IMR-90 (cell line): ENCODE measurements around the gene TTC9. TPM values are rescaled to one million over a fixed set of nuclear protein-coding genes. Genes with fewer than 3 reads are reported as not detected.

ENCODE experiments used
- ATAC-seq: fragments of 200-7000 bp; cut with Tn5 transposase; 2 replicates; pipeline ENCODE4 v1.9.1; 2020; ENCODE audit warnings: low read depth, mild to moderate bottlenecking, moderate library complexity
- BruUV-seq: library from RNA; stranded (reverse); fragments of 400-500 nt; replicated peaks from 2 replicates; lab custom pipeline; 2021; lab: Mats Ljungman, UMichigan
- CTCF ChIA-PET: fragments of 300-600 bp; formaldehyde crosslinking; extraction: SDS; loops from one replicate; lab custom pipeline; 2021; ENCODE audit warnings: antibody characterized with exemption; lab: Yijun Ruan, JAX
- POLR2A ChIA-PET: fragments of 300-600 bp; sonication (Branson Sonifier 250); formaldehyde crosslinking; loops from one replicate; lab custom pipeline; 2022; ENCODE audit warnings: antibody characterized with exemption; ENCODE audit not compliant: unreplicated experiment; lab: Charles Lee
- DNase-seq: peaks from one replicate; pipeline ENCODE4 v3.0.0; 2013
- H2AFZ ChIP-seq: replicated peaks from 2 replicates; pipeline ENCODE3; 2013; ENCODE audit warnings: low read length, mild to moderate bottlenecking; ENCODE audit not compliant: poor library complexity
- H2AK5ac ChIP-seq: 2 replicates; pipeline ENCODE4 v1.6.1; 2013; ENCODE audit warnings: low read depth, low read length, inconsistent platforms
- H2AK9ac ChIP-seq: replicated peaks from 2 replicates; pipeline ENCODE3; 2013; ENCODE audit warnings: mild to moderate bottlenecking, low read depth, low read length, moderate library complexity; ENCODE audit not compliant: poor library complexity
- H2BK120ac ChIP-seq: 2 replicates; pipeline ENCODE4 v1.6.1; 2013; ENCODE audit warnings: low read depth, low read length, inconsistent platforms
- H2BK15ac ChIP-seq: 3 replicates; pipeline ENCODE4 v1.6.1; 2013; ENCODE audit warnings: low read depth, low read length, inconsistent platforms
- H2BK20ac ChIP-seq: 2 replicates; pipeline ENCODE4 v1.6.1; 2013; ENCODE audit warnings: low read depth, mild to moderate bottlenecking, inconsistent platforms, low read length, moderate library complexity
- H2BK5ac ChIP-seq: 2 replicates; pipeline ENCODE4 v1.6.1; 2013; ENCODE audit warnings: mild to moderate bottlenecking, low read depth, low read length, inconsistent platforms; ENCODE audit not compliant: poor library complexity, severe bottlenecking
- H3K14ac ChIP-seq: replicated peaks from 2 replicates; pipeline ENCODE4 v1.6.1; 2013; ENCODE audit warnings: low read depth, low read length, inconsistent platforms
- H3K18ac ChIP-seq: 2 replicates; pipeline ENCODE4 v1.6.1; 2013; ENCODE audit warnings: low read depth, low read length, control low read depth
- H3K23ac ChIP-seq: 2 replicates; pipeline ENCODE4 v1.6.1; 2013; ENCODE audit warnings: low read depth, low read length, inconsistent platforms
- H3K27ac ChIP-seq: 2 replicates; pipeline ENCODE4 v1.5.1; 2013; ENCODE audit warnings: mild to moderate bottlenecking, control low read depth, low read length; ENCODE audit not compliant: insufficient read depth
- H3K27me3 ChIP-seq: 2 replicates; pipeline ENCODE4 v1.6.1; 2013; ENCODE audit warnings: low read length; ENCODE audit not compliant: control insufficient read depth, insufficient read depth
- H3K36me3 ChIP-seq: 2 replicates; pipeline ENCODE4 v1.6.1; 2013; ENCODE audit warnings: low read length, mixed read lengths; ENCODE audit not compliant: control insufficient read depth, insufficient read depth
- H3K4ac ChIP-seq: 2 replicates; pipeline ENCODE4 v1.6.1; 2013; ENCODE audit warnings: low read depth, low read length, inconsistent platforms
- H3K4me1 ChIP-seq: 2 replicates; pipeline ENCODE4 v1.6.1; 2013; ENCODE audit warnings: low read length, mixed read lengths; ENCODE audit not compliant: control insufficient read depth, insufficient read depth
- H3K4me2 ChIP-seq: 2 replicates; pipeline ENCODE4 v1.6.1; 2013; ENCODE audit warnings: low read depth, mild to moderate bottlenecking, control low read depth, low read length, moderate library complexity
- H3K4me3 ChIP-seq: 2 replicates; pipeline ENCODE4 v1.5.1; 2013; ENCODE audit warnings: low read depth, mild to moderate bottlenecking, control low read depth, low read length, moderate library complexity; ENCODE audit not compliant: insufficient read depth
- H3K56ac ChIP-seq: 2 replicates; pipeline ENCODE4 v1.6.1; 2013; ENCODE audit warnings: low read length, inconsistent platforms; ENCODE audit not compliant: insufficient read depth; ENCODE audit errors: extremely low read depth
- H3K79me1 ChIP-seq, 2 experiments: 2 replicates each; pipeline ENCODE4 v1.6.1; 2013; ENCODE audit warnings: low read length in 2 of 2, inconsistent platforms in 1 of 2, low read depth in 1 of 2
- H3K9ac ChIP-seq: 2 replicates; pipeline ENCODE4 v1.6.1; 2013; ENCODE audit warnings: low read depth, low read length, control low read depth
- H3K9me1 ChIP-seq: 2 replicates; pipeline ENCODE4 v1.6.1; 2013; ENCODE audit warnings: low read length, inconsistent platforms; ENCODE audit not compliant: insufficient read depth
- H3K9me3 ChIP-seq: 2 replicates; pipeline ENCODE4 v1.6.1; 2013; ENCODE audit warnings: low read length; ENCODE audit not compliant: control insufficient read depth, insufficient read depth
- H4K20me1 ChIP-seq: 2 replicates; pipeline ENCODE4 v1.6.1; 2013; ENCODE audit warnings: low read length, inconsistent platforms; ENCODE audit not compliant: insufficient read depth
- H4K5ac ChIP-seq: 2 replicates; pipeline ENCODE4 v1.6.1; 2013; ENCODE audit warnings: mild to moderate bottlenecking, low read depth, low read length, control low read depth
- H4K8ac ChIP-seq, 2 experiments: 2 replicates each; pipeline ENCODE4 v1.6.1; 2013; ENCODE audit warnings: low read depth in 2 of 2, low read length in 2 of 2, control low read depth in 1 of 2, inconsistent platforms in 1 of 2
- H4K91ac ChIP-seq: 2 replicates; pipeline ENCODE4 v1.6.1; 2013; ENCODE audit warnings: low read depth, low read length, inconsistent platforms; ENCODE audit not compliant: insufficient read depth
- BHLHE40 ChIP-seq: fragments of 150-350 bp; IDR thresholded peaks from 2 replicates; pipeline ENCODE4 v1.6.1; 2016; ENCODE audit warnings: mild to moderate bottlenecking, low read depth, low read length
- CEBPB ChIP-seq: IDR thresholded peaks from 2 replicates; pipeline ENCODE4 v1.6.1; 2012; ENCODE audit warnings: low read depth, low read length, improper control_type of control experiment
- CHD1 ChIP-seq: IDR thresholded peaks from 2 replicates; pipeline ENCODE4 v1.6.1; 2012; ENCODE audit warnings: low read depth, low read length, improper control_type of control experiment
- FOS ChIP-seq: fragments of 150-350 bp; IDR thresholded peaks from 2 replicates; pipeline ENCODE4 v1.6.1; 2016; ENCODE audit warnings: low read depth, low read length
- MAFK ChIP-seq: IDR thresholded peaks from 2 replicates; pipeline ENCODE4 v1.6.1; 2012; ENCODE audit warnings: low read depth, low read length, improper control_type of control experiment
- MXI1 ChIP-seq: IDR thresholded peaks from 2 replicates; pipeline ENCODE4 v1.6.1; 2012; ENCODE audit warnings: low read depth, mild to moderate bottlenecking, low read length, moderate library complexity, borderline replicate concordance
- POLR2A ChIP-seq: IDR thresholded peaks from 2 replicates; pipeline ENCODE4 v1.6.1; 2012; ENCODE audit warnings: mild to moderate bottlenecking, low read depth, low read length
- RAD21 ChIP-seq: IDR thresholded peaks from 2 replicates; pipeline ENCODE4 v1.6.1; 2012; ENCODE audit warnings: low read length, improper control_type of control experiment
- RFX5 ChIP-seq: IDR thresholded peaks from 2 replicates; pipeline ENCODE4 v1.8.0; 2012; ENCODE audit warnings: low read depth, mild to moderate bottlenecking, low read length, moderate library complexity
- SMC3 ChIP-seq: fragments of 150-350 bp; IDR thresholded peaks from 2 replicates; pipeline ENCODE4 v1.6.1; 2016; ENCODE audit warnings: low read depth, mild to moderate bottlenecking, antibody characterized with exemption, low read length, moderate library complexity
- WGBS, 2 experiments: methylation state at CpG; one replicate each; pipeline versions ENCODE4 v1.1.5 to v1.1.7; 2013; ENCODE audit warnings: missing lambda C conversion rate in 2 of 2; ENCODE audit not compliant: insufficient read length in 1 of 2; ENCODE audit errors: extremely low coverage in 2 of 2; 5-methylcytosine and 5-hydroxymethylcytosine counted together
- dilution Hi-C: fragments of 300-500 bp; cut with HindIII; formaldehyde crosslinking; loops from one replicate; pipeline ENCODE4 v1.14.3; 2018; ENCODE audit warnings: low sequenced_read_pairs; ENCODE audit not compliant: unreplicated experiment
- in situ Hi-C: fragments of 300-500 bp; cut with MboI; formaldehyde crosslinking; loops from 3 replicates; pipeline ENCODE4 v1.14.3; 2019; ENCODE audit warnings: low sequenced_read_pairs, inconsistent platforms, mixed read lengths
- intact Hi-C: fragments of 100-400 bp; cut with micrococcal nuclease; formaldehyde crosslinking; loops from 2 replicates; pipeline ENCODE4 v1.10.0; 2022
- polyA plus RNA-seq, 3 experiments: library from polyadenylated mRNA; depleted of rRNA; stranded (reverse); fragments of >200 nt; gene quantifications; 2 replicates each; pipeline ENCODE4 v1.2.3, GENCODE V29; 2012; ENCODE audit warnings: low replicate concordance in 1 of 3
- total RNA-seq: library from RNA; depleted of rRNA; stranded (reverse); fragments of >200 nt; gene quantifications from 2 replicates; pipeline ENCODE4 v1.2.3, GENCODE V29; 2012
- TF ChIP-seq, protein P1 (sequence below): fragments of 150-350 bp; IDR thresholded peaks from 2 replicates; pipeline ENCODE4 v1.6.1; 2017; ENCODE audit warnings: mild to moderate bottlenecking, antibody characterized with exemption, low read length, low read depth
- TF ChIP-seq, protein P2 (sequence below): fragments of 150-350 bp; IDR thresholded peaks from 2 replicates; pipeline ENCODE4 v1.6.1; 2016; ENCODE audit warnings: low read depth, mild to moderate bottlenecking, low read length, moderate library complexity, borderline replicate concordance
- TF ChIP-seq, protein P3 (sequence below): conservative IDR thresholded peaks from 2 replicates; pipeline ENCODE4 v1.5.1; 2012; ENCODE audit warnings: mild to moderate bottlenecking, low read depth, low read length, improper control_type of control experiment

Gene TTC9
- total and polyA plus RNA-seq, 2 of the 4 experiments (the other 2 are of a cell fraction) = 0.02 TPM; not detected in 1

DNA sequence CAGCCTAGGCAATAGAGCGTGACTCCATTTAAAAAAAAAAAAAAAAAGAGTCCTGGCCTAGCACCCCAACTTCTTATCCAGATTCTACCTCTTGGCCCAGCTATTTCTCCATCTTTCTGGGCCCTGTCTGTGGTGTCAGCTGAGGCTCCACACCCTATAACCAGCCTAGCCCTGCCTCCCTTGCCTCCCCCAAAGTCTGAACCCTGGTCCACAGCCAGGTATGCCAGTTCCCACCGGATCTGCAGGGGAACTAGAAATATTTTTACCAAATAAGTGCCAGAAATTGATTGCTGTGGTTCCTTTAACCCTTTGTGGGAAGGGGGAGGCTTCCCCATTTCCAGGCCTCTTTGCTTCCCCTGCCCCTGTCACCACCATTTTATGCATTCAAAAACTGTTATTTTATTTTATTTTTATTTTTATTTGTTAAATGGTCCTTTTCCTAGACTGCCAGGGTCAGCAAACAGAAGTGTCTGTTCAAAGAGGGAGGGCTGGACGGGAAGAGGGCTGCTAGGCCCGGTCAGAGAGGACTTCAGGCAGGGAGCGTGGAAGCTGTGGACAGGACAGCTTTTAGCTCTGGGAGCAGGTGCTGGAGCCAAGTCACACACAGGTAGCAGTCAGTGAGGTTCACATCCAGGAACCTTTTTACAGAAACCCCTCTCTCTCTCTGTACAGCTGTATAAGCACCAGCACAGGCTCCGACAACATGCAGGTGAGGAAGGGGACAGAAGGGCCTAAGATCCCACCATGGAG is 23.2 kb downstream of the TTC9 start:
- BruUV-seq = no TSS peak
- no peak overlapping the region for H2AFZ ChIP-seq
- DNase-seq (no peak), ATAC-seq (no peak)
- no peaks in the 10 kb centered on the region for H3K9me3 ChIP-seq
- TF ChIP-seq, protein P1, sequence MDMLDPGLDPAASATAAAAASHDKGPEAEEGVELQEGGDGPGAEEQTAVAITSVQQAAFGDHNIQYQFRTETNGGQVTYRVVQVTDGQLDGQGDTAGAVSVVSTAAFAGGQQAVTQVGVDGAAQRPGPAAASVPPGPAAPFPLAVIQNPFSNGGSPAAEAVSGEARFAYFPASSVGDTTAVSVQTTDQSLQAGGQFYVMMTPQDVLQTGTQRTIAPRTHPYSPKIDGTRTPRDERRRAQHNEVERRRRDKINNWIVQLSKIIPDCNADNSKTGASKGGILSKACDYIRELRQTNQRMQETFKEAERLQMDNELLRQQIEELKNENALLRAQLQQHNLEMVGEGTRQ = no peak
- TF ChIP-seq, protein P2, sequence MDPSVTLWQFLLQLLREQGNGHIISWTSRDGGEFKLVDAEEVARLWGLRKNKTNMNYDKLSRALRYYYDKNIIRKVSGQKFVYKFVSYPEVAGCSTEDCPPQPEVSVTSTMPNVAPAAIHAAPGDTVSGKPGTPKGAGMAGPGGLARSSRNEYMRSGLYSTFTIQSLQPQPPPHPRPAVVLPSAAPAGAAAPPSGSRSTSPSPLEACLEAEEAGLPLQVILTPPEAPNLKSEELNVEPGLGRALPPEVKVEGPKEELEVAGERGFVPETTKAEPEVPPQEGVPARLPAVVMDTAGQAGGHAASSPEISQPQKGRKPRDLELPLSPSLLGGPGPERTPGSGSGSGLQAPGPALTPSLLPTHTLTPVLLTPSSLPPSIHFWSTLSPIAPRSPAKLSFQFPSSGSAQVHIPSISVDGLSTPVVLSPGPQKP = no peak
- TF ChIP-seq BHLHE40 (no peak), FOS (no peak), RAD21 (no peak), CHD1 (no peak), RFX5 (no peak), POLR2A (no peak), MXI1 (no peak), CEBPB (no peak), SMC3 (no peak), MAFK (no peak)
- TF ChIP-seq, protein P3, sequence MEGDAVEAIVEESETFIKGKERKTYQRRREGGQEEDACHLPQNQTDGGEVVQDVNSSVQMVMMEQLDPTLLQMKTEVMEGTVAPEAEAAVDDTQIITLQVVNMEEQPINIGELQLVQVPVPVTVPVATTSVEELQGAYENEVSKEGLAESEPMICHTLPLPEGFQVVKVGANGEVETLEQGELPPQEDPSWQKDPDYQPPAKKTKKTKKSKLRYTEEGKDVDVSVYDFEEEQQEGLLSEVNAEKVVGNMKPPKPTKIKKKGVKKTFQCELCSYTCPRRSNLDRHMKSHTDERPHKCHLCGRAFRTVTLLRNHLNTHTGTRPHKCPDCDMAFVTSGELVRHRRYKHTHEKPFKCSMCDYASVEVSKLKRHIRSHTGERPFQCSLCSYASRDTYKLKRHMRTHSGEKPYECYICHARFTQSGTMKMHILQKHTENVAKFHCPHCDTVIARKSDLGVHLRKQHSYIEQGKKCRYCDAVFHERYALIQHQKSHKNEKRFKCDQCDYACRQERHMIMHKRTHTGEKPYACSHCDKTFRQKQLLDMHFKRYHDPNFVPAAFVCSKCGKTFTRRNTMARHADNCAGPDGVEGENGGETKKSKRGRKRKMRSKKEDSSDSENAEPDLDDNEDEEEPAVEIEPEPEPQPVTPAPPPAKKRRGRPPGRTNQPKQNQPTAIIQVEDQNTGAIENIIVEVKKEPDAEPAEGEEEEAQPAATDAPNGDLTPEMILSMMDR = no peak
- POLR2A ChIA-PET = no interaction called here
- no peak overlapping the region for H3K14ac ChIP-seq
- H2BK15ac ChIP-seq = no peak overlapping the region
- H3K79me1 ChIP-seq = no peaks in the 10 kb centered on the region
- no peak overlapping the region for H4K5ac ChIP-seq
- no peak overlapping the region for H3K27ac ChIP-seq
- no peak overlapping the region for H2BK120ac ChIP-seq
- no peak overlapping the region for H3K9ac ChIP-seq
- H2AK9ac ChIP-seq = no peak overlapping the region
- no peak overlapping the region for H2AK5ac ChIP-seq
- in situ Hi-C loops = no loop called here
- no peak overlapping the region for H3K4me3 ChIP-seq
- no peaks in the 10 kb centered on the region for H4K20me1 ChIP-seq
- no peak overlapping the region for H3K23ac ChIP-seq
- H3K4ac ChIP-seq = no peak overlapping the region
- H3K27me3 ChIP-seq = peaks cover 6% of the 10 kb centered on the region; the same call in 1 of the 2 replicates
- CTCF ChIA-PET = no interaction called here
- dilution Hi-C loops = no loop called here
- WGBS, 2 experiments = 72% methylated on average over 3 of the region's 6 CpGs; no CpG with 5 or more reads in 1 of the 2 experiments
- no peak overlapping the region for H4K91ac ChIP-seq
- no peak overlapping the region for H2BK20ac ChIP-seq
- intact Hi-C loops = no loop called here
- no peak overlapping the region for H3K4me2 ChIP-seq
- H3K9me1 ChIP-seq = no peaks in the 10 kb centered on the region
- no peak overlapping the region for H4K8ac ChIP-seq
- H3K4me1 ChIP-seq = peaks cover 1% of the 10 kb centered on the region; the same call in 1 of the 2 replicates
- H2BK5ac ChIP-seq = no peak overlapping the region
- no peak overlapping the region for H3K56ac ChIP-seq
- no peaks in the 10 kb centered on the region for H3K36me3 ChIP-seq
- no peak overlapping the region for H3K18ac ChIP-seq
